Right lobe of liver (tissue), 6 donors: Measurements from ENCODE around the gene COL11A2. TPM values are rescaled to one million over a fixed set of nuclear protein-coding genes. Genes with fewer than 3 reads are reported as not detected.
A peak's percentile ranks its signal among the peaks of the same experiment; 100 is the strongest.

ENCODE experiments used
- ATAC-seq, 4 donors: fragments of 200-7000 bp; cut with Tn5 transposase; one replicate each; pipeline ENCODE4 v1.9.1; 2020; ENCODE audit warnings: mild to moderate bottlenecking in 4 of 4, moderate library complexity in 4 of 4
- DNase-seq, 3 donors: peaks; one replicate each; pipeline ENCODE4 v3.0.0-alpha.2; 2020
- H3K27ac ChIP-seq, 3 donors: fragments of 200-600 bp; one replicate each; pipeline ENCODE4 v1.8.0; 2022
- H3K27me3 ChIP-seq, 2 donors: fragments of 200-600 bp; one replicate each; pipeline ENCODE4 v1.8.0; 2022
- H3K36me3 ChIP-seq, 4 donors: fragments of 200-600 bp; sonication (generic) in 1 of 4; one replicate each; pipeline versions ENCODE4 v1.5.1 to v1.8.0; 2017 to 2022; ENCODE audit warnings: control low read depth in 1 of 4
- H3K4me1 ChIP-seq, 4 donors: fragments of 200-600 bp; sonication (generic) in 1 of 4; one replicate each; pipeline versions ENCODE4 v1.5.1 to v1.8.0; 2017 to 2022; ENCODE audit warnings: control low read depth in 1 of 4
- H3K4me3 ChIP-seq, 3 donors: fragments of 200-600 bp; one replicate each; pipeline ENCODE4 v1.8.0; 2022
- H3K9me3 ChIP-seq, 4 donors: fragments of 200-600 bp; sonication (generic) in 1 of 4; one replicate each; pipeline versions ENCODE4 v1.5.1 to v1.8.0; 2017 to 2022; ENCODE audit warnings: control low read depth in 1 of 4
- POLR2A ChIP-seq: fragments of 450-650 bp; IDR thresholded peaks from one replicate; pipeline ENCODE4 v1.6.1; 2017; ENCODE audit warnings: antibody characterized with exemption, mild to moderate bottlenecking
- WGBS: methylation state at CpG from one replicate; pipeline ENCODE4 v1.1.6; 2018; ENCODE audit warnings: low coverage, low lambda C conversion rate; ENCODE audit not compliant: insufficient coverage; ENCODE audit errors: missing lambda C conversion rate; 5-methylcytosine and 5-hydroxymethylcytosine counted together
- intact Hi-C, 2 donors: fragments of 100-400 bp; cut with DNase I; formaldehyde crosslinking; loops; one replicate each; pipeline versions ENCODE4 v1.11.2 to v1.14.1; 2022
- total RNA-seq, 6 experiments: library from RNA; depleted of rRNA in 2 of 6; stranded (reverse); fragments of >200 nt in 2 of 6; fragmentation: NEBNext Ultra II Directional in 3 of 6; extraction: Animal tissue kit (Norgen Biotek cat#: 25700) in 3 of 6; gene quantifications; one replicate each; pipeline versions ENCODE4 v1.1.0 to v1.2.4, GENCODE V29; 2016 to 2023
- TF ChIP-seq, protein P1 (sequence below), 4 donors: fragments of 200-600 bp in 3 of 4; fragments of 450-650 bp in 1 of 4; IDR thresholded peaks; one replicate each; pipeline versions ENCODE4 v1.5.1 to v1.8.0; 2016 to 2022; ENCODE audit warnings: antibody characterized with exemption in 4 of 4, mild to moderate bottlenecking in 2 of 4
- donor health status: DM: no; HTN: yes; CAD: no.
- donor health status: DM: no; HTN: no; CAD: no.
- donor health status: DM: no; HTN: no; CAD: no.
- donor health status: DM: no; HTN: yes; CAD: no.
- donor health status: DM: no; HTN: yes; CAD: no.

COL11A2 gene
- total RNA-seq, 6 experiments from 2014 or later: 0.06 to 1.4 (median 0.61) TPM

DNA sequence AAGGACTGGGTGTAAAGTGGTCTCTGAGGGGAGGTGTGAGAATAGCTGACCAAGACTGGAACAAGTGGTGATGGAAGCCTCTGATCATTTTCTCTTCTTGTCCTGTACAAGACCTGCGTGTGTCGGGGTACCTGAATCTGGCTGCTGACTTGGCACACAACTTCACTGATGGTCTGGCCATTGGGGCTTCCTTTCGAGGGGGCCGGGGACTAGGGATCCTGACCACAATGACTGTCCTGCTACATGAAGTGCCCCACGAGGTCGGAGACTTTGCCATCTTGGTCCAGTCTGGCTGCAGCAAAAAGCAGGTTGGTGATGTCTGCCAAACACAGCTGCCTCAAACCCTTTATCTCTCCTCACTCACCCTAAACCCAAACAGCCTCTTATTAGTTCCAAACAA is 10.5 kb upstream of the COL11A2 start:
- Histone ChIP-seq H3K36me3 (peaks cover 0 to 20% (median 9%) of the 10 kb centered on the region in 4 donors), H3K4me3 (no peak overlapping the region), H3K4me1 (peaks cover 3 to 51% (median 20%) of the 10 kb centered on the region in 4 donors), H3K27ac (no peak overlapping the region), H3K9me3 (no peaks in the 10 kb centered on the region), H3K27me3 (no peaks in the 10 kb centered on the region)
- no peak for TF ChIP-seq POLR2A
- TF ChIP-seq, protein P1, sequence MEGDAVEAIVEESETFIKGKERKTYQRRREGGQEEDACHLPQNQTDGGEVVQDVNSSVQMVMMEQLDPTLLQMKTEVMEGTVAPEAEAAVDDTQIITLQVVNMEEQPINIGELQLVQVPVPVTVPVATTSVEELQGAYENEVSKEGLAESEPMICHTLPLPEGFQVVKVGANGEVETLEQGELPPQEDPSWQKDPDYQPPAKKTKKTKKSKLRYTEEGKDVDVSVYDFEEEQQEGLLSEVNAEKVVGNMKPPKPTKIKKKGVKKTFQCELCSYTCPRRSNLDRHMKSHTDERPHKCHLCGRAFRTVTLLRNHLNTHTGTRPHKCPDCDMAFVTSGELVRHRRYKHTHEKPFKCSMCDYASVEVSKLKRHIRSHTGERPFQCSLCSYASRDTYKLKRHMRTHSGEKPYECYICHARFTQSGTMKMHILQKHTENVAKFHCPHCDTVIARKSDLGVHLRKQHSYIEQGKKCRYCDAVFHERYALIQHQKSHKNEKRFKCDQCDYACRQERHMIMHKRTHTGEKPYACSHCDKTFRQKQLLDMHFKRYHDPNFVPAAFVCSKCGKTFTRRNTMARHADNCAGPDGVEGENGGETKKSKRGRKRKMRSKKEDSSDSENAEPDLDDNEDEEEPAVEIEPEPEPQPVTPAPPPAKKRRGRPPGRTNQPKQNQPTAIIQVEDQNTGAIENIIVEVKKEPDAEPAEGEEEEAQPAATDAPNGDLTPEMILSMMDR (IDR thresholded peaks at IDR 0.05): no peak
- intact Hi-C loops: no loop called here
- ATAC-seq (no peak), DNase-seq (peak in 1 of 3 donors; percentile 37)
- 93% methylated on average over 3 of the region's 6 CpGs for WGBS

DNA sequence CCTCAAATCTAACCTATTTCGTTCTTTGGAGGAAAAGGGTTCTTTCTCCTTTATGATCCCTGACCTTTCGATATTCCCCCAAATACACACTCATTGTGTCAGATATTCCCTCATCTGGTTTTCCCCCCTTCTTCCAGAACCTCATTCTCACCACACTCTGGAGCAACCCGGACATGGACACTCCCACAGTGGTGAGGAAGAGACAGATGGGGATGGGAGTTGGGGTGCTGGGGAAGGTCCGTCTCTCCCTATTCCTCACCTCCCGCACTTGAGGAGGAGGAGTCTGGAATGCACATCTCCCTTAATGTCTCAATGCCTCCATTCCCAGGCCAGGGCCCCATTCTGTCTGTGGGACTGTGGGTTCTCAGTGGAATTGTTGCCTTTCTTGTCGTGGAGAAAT is 9.7 kb upstream of the COL11A2 start:
- Histone ChIP-seq H3K4me1 (peaks cover 3 to 59% (median 24%) of the 10 kb centered on the region in 4 donors), H3K36me3 (peaks cover 0 to 25% (median 12%) of the 10 kb centered on the region in 4 donors), H3K4me3 (peak overlapping the region; percentile 59 to 96 (median 88)), H3K27ac (no peak overlapping the region), H3K27me3 (no peaks in the 10 kb centered on the region), H3K9me3 (no peaks in the 10 kb centered on the region)
- intact Hi-C loops: no loop called here
- no peak for ATAC-seq
- TF ChIP-seq, protein P1 (IDR thresholded peaks at IDR 0.05): no peak
- no peak for TF ChIP-seq POLR2A
- 92% methylated on average over 4 of the region's 6 CpGs for WGBS
- no peak for DNase-seq

DNA sequence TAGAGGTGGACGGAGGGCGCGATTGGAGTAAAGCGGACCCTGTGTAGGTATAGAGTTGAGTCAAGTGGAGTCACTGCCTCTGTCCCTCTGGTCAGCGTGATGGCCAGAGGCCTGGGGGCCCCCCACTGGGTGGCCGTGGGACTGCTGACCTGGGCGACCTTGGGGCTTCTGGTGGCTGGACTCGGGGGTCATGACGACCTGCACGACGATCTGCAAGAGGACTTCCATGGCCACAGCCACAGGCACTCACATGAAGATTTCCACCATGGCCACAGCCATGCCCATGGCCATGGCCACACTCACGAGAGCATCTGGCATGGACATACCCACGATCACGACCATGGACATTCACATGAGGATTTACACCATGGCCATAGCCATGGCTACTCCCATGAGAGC is 8.9 kb upstream of the COL11A2 start:
- Histone ChIP-seq H3K4me3 (peak overlapping the region; percentile 59 to 96 (median 88)), H3K27ac (peak overlapping the region; percentile 94 to 98 (median 96)), H3K27me3 (no peaks in the 10 kb centered on the region), H3K4me1 (peaks cover 3 to 59% (median 24%) of the 10 kb centered on the region in 4 donors), H3K36me3 (peaks cover 0 to 32% (median 20%) of the 10 kb centered on the region in 4 donors), H3K9me3 (no peaks in the 10 kb centered on the region)
- TF ChIP-seq, protein P1 (IDR thresholded peaks at IDR 0.05): no peak
- TF ChIP-seq POLR2A: no peak
- no peak for DNase-seq
- intact Hi-C loops: no loop called here
- no peak for ATAC-seq
- WGBS: 2% methylated on average over 7 of the region's 14 CpGs

DNA sequence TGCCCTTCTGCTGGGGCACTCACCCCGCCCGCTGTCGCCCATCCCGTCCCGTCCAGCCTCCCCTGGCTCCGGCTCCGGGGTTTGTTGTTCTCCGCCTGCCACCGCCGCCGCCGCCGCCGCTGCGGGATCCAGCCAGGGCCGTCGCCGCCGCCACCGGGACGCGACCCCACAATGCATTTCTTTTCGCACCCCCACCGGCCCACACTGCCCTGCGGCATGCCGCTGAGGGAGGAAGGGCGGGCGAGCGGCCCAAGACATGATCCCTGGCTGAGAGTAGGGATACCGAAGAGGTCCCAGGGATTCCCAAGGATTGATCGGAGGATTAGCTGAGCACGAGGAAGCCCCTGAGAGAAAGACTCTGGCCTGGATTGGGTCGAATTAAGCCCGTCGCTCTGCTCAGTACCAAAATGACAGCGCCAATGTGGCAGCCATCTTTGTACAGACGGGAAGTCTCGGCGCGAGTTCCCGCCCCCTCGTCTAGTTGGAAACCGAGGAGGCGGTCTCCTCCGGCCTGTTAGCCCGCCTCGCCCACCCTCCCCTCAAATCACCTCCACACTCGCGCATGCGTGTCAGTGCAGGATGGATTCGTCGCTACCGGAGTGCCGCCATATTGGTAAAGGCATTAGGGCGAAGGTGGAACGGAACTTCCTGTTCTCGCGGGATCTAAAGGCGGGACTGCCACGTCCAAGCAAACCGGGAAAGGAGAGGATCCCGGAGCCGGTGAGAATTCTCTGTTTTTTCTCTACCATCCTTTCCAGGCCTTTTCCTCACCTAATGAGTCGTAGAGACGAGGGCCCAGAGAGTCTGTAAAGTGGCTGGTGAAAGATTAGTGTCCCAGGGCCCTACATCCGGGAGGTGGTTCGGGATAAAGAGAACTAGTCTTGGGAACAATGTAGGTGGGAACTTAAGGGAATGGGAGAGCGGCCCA is 8.2 kb upstream of the COL11A2 start, which contains the start of the genes RXRB and SLC39A7:
RXRB (minus strand) TSS at position 447 of the 928 bp plus-strand sequence; CDS start at position 258, 189 bp downstream.
SLC39A7 (plus strand) TSS at position 649 of the 928 bp plus-strand sequence. CDS start 379 bp downstream, outside the sequence.
- H3K27ac ChIP-seq: peak within 1 kb of the TSS; percentile 94 to 98 (median 96)
- intact Hi-C loops: no loop called here
- peak; percentile 71 for TF ChIP-seq POLR2A
- TF ChIP-seq, protein P1 (IDR thresholded peaks at IDR 0.05): no peak
- WGBS: under 1% methylated on average over 43 of the region's 68 CpGs
- ATAC-seq (peak; percentile 73 to 78 (median 75)), DNase-seq (peak; percentile 99)
- H3K4me3 ChIP-seq: peak within 1 kb of the TSS; percentile 59 to 96 (median 88)
- peaks cover 3 to 62% (median 25%) of the 10 kb centered on the region in 4 donors for H3K4me1 ChIP-seq
- no peaks in the 10 kb centered on the region for H3K27me3 ChIP-seq
- H3K9me3 ChIP-seq: no peaks in the 10 kb centered on the region
- H3K36me3 ChIP-seq: peaks cover 0 to 37% (median 21%) of the 10 kb centered on the region in 4 donors
